Limb (tissue), 2 donors: Measurements from ENCODE around the gene CROCC2.
A peak's percentile ranks its signal among the peaks of the same experiment; 100 is the strongest.

Experiments used
- DNase-seq, 2 donors: peaks; one replicate each; pipeline ENCODE4 v3.0.0-alpha.2; 2016; ENCODE audit errors: extremely low spot score in 2 of 2

The CROCC2 gene

GRCh38 chr2:240956171-240956934 lies 50.2 kb downstream of the CROCC2 start:
- peak in 1 of 2 donors; percentile 38 for DNase-seq

DNA sequence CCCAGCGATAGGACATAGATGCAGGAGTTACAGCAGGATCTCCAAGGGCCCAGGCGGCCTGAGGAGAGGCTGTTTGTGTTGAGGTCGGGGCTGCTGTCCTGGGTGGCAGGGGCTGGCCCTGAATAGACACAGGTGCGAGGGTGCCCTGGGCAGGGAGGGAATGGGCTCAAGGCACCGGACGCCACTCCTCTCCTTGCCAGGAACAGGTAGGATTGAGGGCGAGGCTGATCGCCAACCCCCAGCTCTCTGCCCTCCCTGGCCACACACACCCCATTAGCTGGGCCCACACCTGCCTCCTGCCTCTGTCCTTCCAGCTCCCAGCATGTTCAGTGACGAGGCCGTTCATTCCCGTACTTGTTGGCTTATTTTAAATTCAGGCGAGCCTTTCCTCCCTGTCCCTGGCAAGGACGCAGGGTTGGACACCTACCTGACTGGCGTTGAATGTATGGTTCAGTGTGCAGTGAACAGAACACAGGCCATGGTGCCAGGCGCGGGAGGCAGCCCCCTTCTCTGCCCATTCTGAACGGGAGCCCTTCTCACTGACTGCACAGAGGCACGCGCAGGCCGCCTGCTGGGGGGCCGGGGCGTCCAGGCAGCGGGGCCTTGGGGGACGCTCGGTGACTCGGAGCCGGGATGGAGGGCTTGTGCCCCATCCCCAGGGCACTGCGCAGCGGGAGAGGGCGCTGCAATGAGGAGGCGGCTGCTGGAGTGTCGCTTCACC lies 51.0 kb downstream of the CROCC2 start:
- DNase-seq, result peak in 1 of 2 donors; percentile 31

- DNase-seq, result peak in 1 of 2 donors; percentile 72
Observed at GRCh38 chr2:240957656-240958365, 51.7 kb downstream of the CROCC2 start.

GRCh38 chr2:240958366-240959213 lies 52.5 kb downstream of the CROCC2 start:
- peak in 1 of 2 donors; percentile 30 for DNase-seq

- no peak for DNase-seq
Observed at GRCh38 chr2:240959214-240959940, 53.2 kb downstream of the CROCC2 start.

DNA sequence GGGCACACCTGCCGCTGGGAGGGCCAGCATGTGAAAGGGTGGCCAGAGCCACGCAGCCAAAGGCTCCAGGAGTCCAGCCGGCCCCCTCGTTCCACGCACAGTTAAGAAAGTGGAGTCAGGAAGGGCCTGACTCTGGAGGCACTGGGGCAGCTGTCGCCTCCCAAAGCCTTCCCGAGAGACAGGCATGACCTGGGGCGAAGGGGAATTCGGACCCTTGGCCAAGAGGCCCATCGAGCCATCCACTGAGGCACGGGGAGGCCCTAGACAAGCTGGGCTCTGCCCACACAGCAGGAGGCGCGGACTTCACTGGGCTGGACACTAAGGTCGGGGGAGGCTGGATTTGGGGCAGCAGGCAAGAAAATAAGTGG lies 53.8 kb downstream of the CROCC2 start:
- no peak for DNase-seq

DNA sequence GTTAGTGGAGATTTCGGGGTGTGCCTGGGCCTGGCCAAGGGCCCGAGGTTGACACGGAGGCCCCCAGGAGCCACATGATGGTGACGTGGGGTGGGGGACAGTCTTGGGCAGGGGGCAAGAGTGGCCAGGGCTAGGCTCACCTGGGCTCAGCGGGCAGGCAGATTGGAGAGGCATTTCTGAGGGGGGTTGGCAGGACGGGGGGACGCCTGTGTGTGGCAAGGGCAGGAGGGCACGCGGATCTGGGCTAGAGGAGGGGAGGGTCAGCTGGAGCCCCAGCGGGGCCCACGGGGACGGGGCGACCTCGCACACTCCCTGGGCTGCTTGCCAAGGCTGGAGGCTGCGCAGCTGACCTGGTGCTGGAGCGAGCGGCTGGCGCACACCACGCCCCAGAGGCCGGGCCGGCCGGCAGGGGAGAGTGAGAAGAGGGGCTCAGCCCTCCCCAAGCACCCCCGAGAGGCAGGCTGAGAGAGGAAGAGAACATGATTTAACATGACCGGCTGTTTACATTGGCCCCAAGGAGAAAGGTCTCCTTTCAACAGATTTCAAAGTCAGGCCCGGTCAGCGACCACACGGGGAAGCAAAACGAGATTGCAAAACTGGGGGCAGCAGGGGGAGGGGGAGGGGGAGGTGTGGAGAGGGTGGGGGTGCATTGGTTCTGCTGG lies 54.3 kb downstream of the CROCC2 start:
- DNase-seq, result peak; percentile 37 to 75

- DNase-seq, result no peak
Observed at GRCh38 chr2:240960971-240961876, 55.1 kb downstream of the CROCC2 start.

GRCh38 chr2:240961910-240962299 lies 55.8 kb downstream of the CROCC2 start:
- peak in 1 of 2 donors; percentile 46 for DNase-seq

GRCh38 chr2:240962300-240963064 lies 56.3 kb downstream of the CROCC2 start:
- peak; percentile 21 to 67 for DNase-seq

- peak in 1 of 2 donors; percentile 30 for DNase-seq
Observed at GRCh38 chr2:240963065-240963867, 57.1 kb downstream of the CROCC2 start.

GRCh38 chr2:240963868-240964703 lies 58.0 kb downstream of the CROCC2 start:
- no peak for DNase-seq

DNA sequence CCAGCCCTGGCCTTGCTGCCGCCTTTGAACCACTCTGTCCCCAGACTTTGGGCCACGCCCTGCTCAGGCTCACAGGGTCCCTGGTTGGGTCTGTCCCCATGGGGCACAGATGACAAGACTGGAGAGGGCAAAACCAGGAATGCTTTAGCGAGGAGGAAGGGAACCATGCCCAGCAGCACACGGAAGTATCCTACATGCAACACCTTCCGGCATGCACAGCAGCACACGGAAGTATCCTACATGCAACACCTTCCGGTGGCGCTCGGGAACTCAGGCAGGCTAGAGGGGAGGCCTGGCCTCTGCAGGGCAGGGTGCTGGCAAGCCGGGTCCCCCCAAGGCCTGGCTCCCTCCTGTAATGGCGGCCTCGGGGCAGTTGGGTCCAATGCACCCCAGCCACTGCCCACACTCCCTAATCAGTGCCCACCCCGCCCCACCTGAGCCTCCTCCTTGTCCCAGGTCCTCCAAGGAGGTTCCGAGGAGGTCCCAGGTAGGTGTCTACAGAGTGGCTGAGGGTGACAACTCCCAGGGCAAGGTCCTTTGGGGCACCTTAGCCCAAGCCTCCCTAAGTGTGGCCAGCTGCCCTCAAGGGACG lies 58.7 kb downstream of the CROCC2 start:
- no peak for DNase-seq

- DNase-seq, result peak in 1 of 2 donors; percentile 31
Observed at GRCh38 chr2:240965296-240965904, 59.3 kb downstream of the CROCC2 start.

DNA sequence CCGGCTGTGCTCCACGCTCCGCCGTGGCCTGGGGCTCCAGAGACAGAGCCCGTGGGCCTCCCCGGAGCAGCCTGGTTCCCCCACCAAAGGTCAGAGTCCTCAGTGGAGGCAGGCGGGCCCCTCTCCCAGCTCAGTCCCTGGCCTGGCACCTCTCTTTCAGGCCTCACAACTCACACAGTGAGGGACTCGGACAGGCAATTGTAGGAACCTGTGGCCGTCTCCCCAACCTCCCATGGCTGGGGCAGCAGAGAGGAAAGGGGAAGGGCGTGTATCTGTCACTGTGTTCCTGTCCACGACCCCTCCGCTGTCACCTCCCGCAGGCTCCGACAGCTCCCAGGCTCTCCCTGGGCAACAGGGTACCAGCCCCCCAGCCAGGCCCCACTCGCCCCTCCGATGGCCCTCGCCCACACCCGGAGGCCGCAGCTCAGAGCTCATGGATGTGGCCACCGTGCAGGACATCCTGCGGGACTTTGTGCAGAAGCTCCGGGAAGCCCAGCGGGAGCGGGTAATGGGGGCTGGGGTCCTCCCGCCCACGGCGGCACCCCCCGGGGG lies 59.8 kb downstream of the CROCC2 start:
- peak in 1 of 2 donors; percentile 29 for DNase-seq
